Daoy (cell line): ENCODE data around the gene SDHB. TPM values are rescaled to one million over a fixed set of nuclear protein-coding genes. Genes with fewer than 3 reads are reported as not detected.

Source experiments
- DNase-seq: peaks from one replicate; pipeline ENCODE4 v3.0.0-alpha.2; 2015; ENCODE audit warnings: low read depth
- total RNA-seq: library from RNA; depleted of rRNA; stranded (reverse); fragments of >200 nt; shearing (Covaris generic); gene quantifications from 2 replicates; pipeline ENCODE4 v1.2.3, GENCODE V29; 2014

Gene SDHB
- total RNA-seq, 1 experiment from 2014 or later, result 313 TPM

- DNase-seq, result peak; percentile 49
These were observed 8.0 kb downstream of the SDHB start for GRCh38 chr1:17045634-17046333.

GRCh38 chr1:17045150-17045549 lies 8.7 kb downstream of the SDHB start:
- no peak for DNase-seq

DNA sequence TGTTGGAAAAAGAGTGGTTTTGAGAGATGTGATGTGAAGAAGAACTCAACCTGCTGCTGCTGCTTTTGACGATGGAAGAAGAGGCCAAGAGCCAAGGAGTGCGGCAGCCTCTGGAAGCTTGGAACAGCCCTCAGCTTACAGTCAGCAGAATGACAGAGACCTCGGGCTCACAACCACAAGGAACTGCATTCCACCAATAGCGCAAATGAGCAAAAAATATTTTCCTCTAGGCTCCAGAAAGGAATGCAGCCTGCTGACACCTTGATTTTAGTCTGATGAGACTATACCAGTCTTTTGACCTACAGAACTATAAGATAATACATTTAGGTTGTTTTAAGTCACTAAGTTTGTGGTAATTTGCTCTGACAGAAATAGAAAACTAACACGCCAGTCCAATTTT lies 10.2 kb downstream of the SDHB start:
- no peak for DNase-seq

- DNase-seq, result no peak
These were observed 13.7 kb downstream of the SDHB start for GRCh38 chr1:17040135-17040534.

GRCh38 chr1:17039522-17039921 lies 14.3 kb downstream of the SDHB start:
- no peak for DNase-seq

- DNase-seq, result no peak
These were observed 20.4 kb downstream of the SDHB start for GRCh38 chr1:17033481-17033880.

DNA sequence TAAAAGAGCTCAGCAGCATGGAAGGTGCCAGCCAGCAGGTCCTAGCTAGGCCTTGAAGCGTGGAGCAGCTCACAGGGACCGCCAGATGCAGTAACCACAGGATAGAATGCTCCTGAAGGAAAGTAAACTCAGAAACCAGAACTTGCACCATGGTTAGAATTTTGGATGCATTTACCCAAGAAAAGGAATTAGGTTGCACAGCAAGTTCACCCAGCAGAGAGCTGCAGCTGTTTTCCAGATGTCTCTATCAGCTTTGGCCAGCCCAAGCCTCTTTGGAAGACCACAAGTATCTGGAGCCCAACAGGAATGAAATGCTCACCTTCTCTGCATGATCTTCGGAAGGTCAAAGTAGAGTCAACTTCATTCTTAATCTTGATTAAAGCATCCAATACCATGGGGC lies 21.1 kb downstream of the SDHB start:
- no peak for DNase-seq

DNA sequence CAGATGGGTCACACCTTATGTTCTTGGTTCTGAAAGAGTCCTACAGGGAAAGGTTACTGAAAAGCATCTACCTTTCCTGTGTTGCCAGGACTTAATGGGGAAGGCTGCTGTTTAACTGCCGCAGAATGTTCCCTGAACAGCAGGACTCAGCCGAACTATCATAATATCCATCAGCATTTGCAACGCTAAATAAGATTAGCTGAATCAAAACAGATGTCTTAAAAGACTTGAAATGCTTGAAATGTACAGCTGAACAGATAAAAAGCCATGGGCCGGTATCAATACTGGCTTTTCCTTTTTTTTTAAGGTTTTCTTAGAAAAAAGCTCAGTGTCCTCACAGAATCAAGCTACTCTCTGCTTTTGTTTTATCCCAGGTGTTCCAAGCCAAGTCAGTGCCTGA lies 22.4 kb downstream of the SDHB start:
- no peak for DNase-seq

DNA sequence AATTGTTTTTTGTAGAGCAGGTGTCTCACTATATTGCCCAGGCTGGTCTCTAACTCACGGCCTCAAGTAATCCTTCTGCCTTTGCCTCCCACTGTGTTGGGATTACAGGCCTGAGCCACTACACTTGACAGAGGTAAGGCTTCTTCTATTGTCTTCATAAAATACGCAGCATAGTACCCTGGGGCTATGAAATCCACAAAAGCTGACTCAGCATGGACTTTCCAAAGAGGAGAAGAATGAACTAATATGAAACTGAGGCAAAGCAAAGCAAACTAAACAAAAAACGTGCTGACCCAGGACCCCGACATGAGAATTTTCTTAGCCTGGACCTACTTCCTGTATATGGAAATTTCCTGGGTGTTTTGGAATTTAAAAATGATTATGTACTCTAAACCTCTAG lies 23.6 kb downstream of the SDHB start:
- DNase-seq, result no peak

- no peak for DNase-seq
These were observed 25.1 kb downstream of the SDHB start for GRCh38 chr1:17028662-17029188.

- no peak for DNase-seq
These were observed 25.9 kb downstream of the SDHB start for GRCh38 chr1:17027900-17028299.

GRCh38 chr1:17027403-17027802 lies 26.4 kb downstream of the SDHB start:
- no peak for DNase-seq

DNA sequence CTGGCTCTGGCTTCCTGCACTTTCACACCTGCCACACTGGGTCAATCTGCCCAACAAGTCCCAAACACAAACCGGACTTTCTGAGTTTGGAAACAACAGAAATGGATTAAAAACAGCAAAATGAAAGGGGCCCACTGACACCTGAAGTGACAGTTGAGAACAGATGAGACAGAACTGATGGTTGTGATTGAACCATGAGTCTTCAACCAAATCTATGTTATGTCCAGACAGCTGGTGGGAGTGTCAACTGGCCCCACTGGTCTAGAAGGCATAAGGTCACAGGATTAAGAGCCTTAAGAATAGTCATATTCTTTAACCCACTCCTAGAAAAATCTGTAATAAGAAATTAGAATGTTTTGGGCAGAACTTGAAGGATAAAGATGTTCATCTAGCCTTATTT lies 29.1 kb downstream of the SDHB start:
- DNase-seq, result no peak

DNA sequence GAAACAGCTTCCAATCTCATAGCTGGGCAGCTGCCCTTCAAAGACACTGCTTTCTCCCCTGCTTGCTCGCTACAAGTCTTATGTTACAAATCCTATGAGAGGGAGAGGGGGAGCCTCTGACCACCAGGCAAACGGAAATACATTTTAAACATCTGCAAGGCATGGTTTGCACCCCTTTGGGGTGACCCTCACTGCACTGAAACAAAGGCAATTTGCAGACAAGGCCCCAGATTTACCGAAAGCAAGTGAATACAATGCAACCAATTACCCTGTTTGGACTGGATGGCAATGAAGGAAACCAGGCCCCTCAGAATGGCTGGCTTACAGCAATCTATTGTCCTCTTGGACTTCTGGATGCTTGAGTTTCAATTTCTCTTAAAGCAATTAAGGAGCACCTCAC lies 30.3 kb downstream of the SDHB start:
- DNase-seq, result no peak

- no peak for DNase-seq
These were observed 30.7 kb downstream of the SDHB start for GRCh38 chr1:17023102-17023501.

DNA sequence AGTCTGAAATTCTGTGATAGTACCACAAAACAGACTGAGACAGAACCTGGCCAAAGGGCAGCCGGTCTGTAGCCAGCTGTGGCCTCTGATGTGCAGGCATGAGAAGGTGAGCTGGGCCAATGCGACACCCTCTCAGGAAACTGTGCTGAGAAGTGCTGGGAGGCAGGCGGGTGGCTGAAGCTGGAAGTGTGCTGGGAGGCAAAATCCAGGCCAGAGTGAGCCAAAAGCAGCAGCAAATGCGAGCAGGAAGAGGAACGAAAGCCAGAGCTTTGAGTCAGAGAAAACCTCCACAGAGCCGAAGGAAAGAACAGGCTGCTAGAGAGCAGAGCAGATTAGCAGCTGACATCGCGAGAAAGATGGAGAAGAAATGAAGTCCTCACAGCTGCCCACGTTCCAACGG lies 31.9 kb downstream of the SDHB start:
- no peak for DNase-seq

DNA sequence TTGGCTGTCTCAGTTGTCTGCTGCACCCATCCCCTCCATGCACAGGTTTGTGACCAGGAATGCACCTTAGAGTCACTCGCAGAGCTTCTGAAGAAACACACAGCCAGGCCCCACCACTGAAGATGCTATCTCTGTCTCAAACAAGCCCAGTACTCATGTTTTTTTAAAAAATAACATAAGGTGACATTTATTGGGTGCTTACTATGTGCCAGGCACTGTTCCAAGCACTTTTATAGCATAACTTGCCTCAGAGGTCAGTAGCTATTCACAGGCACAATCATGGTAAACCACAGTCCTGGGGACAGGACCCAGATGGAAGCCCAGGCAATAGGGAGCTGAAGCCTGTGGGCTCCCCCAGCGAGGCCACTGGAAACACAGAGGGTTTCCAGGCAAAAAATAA lies 33.3 kb downstream of the SDHB start:
- no peak for DNase-seq

DNA sequence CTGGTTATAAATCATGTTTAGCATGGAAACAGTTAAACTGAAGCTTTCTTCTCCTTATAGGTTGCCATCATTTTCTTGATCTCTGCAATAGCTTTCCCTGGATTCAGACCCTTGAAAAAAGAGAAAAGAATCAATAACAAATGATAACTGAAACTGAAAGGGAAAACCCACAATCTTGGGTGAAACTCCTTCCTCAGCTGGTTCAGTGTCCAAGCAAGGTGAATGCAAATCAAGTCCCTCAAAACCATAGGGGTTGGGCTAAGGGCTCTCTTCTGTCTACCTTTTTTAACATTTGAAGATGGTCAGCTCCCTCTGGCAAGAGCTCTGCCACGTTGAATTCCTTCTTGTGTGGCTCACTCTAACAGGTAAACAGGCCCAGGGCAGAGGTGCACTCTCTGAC lies 35.0 kb downstream of the SDHB start:
- DNase-seq, result no peak

- DNase-seq, result no peak
These were observed 36.4 kb downstream of the SDHB start for GRCh38 chr1:17017435-17017834.

DNA sequence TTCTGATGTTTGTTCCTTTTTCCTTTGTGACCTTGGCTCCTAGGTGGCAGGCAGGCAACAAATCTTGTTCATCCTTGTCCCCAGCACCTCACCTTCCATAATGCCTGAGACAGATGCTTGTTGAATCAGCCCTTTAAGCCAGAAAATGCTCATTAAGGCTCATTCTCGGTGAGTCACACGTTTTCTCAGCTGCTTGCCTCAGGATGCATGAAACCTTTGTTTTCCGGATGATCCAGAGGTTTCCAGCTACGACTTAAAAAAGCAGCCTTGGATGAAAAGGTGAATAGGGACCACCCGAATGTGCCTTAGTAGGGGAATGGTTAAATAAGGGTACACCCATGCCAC lies 37.5 kb downstream of the SDHB start:
- peak; percentile 89 for DNase-seq

GRCh38 chr1:17014671-17015567 lies 38.9 kb downstream of the SDHB start:
- peak; percentile 31 for DNase-seq

DNA sequence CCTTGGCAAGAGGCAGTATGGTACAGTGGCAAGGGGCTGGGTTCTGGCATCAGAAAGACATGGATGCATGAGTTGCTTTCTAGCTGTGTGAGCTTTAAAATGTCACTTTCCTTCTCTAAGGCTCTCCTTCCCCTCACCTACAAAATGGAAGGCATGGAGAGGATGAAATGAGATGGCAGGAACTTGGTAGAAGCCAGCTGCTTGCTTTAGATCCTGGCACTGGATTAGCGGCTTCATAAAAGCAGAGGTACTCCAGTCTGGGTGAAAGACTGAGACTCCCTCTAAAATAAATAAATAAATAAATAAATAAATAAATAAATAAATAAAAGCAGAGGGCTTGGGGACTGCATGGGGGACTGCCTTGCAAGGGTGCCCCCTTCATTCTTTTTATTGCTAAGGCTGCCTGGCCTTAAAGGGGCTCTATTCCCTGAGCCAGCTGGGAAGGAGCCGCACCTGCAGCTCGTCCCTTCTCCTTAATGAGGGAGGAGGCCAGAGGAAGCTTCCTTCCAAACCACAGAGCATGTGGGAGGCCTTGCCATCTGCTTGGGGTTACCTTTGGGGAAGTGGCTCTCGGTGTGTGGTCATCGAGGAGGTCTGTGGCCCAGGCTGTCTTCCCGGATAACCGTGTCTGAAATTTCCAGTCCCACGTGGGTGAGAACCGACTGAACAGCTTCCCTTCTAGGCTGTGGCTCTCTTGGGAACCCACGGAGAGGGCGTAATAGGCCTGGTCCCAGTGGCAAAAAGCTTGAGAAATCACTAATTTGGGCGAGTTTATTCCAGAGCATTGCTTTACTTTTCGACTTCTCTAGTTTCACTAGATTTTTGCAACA lies 40.1 kb downstream of the SDHB start:
- peak; percentile 89 for DNase-seq
